HCT116 (cell line): ENCODE measurements around the gene FITM1. TPM values are rescaled to one million over a fixed set of nuclear protein-coding genes. Genes with fewer than 3 reads are reported as not detected.

Experiments used
- ATAC-seq: fragments of 200-7000 bp; cut with Tn5 transposase; 2 replicates; pipeline ENCODE4 v1.9.1; 2020; ENCODE audit warnings: mild to moderate bottlenecking, moderate library complexity
- BruUV-seq: library from RNA; stranded (reverse); fragments of 400-500 nt; replicated peaks from 2 replicates; lab custom pipeline; 2021; lab: Mats Ljungman, UMichigan
- CTCF ChIA-PET: fragments of 300-600 bp; sonication (Branson Sonifier 250); formaldehyde crosslinking; loops from one replicate; lab custom pipeline; 2021; ENCODE audit warnings: antibody characterized with exemption; lab: Charles Lee
- POLR2A ChIA-PET: fragments of 300-600, 350-600 bp; sonication (Branson Sonifier 250); formaldehyde crosslinking; loops from one replicate; lab custom pipeline; 2021; ENCODE audit warnings: antibody characterized with exemption; lab: Charles Lee
- RAD21 ChIA-PET, 2 experiments: fragments of 300-600 bp; sonication (Branson Sonifier 250); formaldehyde crosslinking; loops; one replicate each; lab custom pipeline; 2023; ENCODE audit warnings: low total read pairs in 2 of 2; ENCODE audit not compliant: uncharacterized antibody in 2 of 2, unreplicated experiment in 2 of 2, low non-redundant PET in 1 of 2; lab: Charles Lee
- DNase-seq: peaks from one replicate; pipeline ENCODE4 v3.0.0-alpha.2; 2010; ENCODE audit warnings: low read depth, low spot score
- H2AFZ ChIP-seq: fragments of 200-600 bp; shearing (Covaris generic), sonication (generic); 2 replicates; pipeline ENCODE4 v1.6.1; 2017; ENCODE audit warnings: low read depth, mixed run types, mixed read lengths, antibody characterized with exemption, low read length; ENCODE audit not compliant: poor library complexity, severe bottlenecking
- H3K27ac ChIP-seq: 2 replicates; pipeline ENCODE4 v1.5.1; 2012; ENCODE audit warnings: low read depth, low read length
- H3K27me3 ChIP-seq: fragments of 200-600 bp; sonication (generic); 2 replicates; pipeline ENCODE4 v1.6.1; 2016; ENCODE audit warnings: mixed run types, low read length, mixed read lengths; ENCODE audit not compliant: insufficient read depth
- H3K36me3 ChIP-seq, 2 experiments: fragments of 200-500 bp in 1 of 2; fragments of 200-600 bp in 1 of 2; sonication (Bioruptor generic) in 1 of 2; sonication (generic) in 1 of 2; 2 replicates each; pipeline versions ENCODE4 v1.5.1 to v1.6.1; 2014 to 2016; ENCODE audit warnings: low read length in 2 of 2, inconsistent platforms in 1 of 2, mixed read lengths in 1 of 2, mixed run types in 1 of 2; ENCODE audit not compliant: insufficient read depth in 2 of 2, control insufficient read depth in 1 of 2
- H3K4me1 ChIP-seq, 2 experiments: fragments of 200-600 bp in 1 of 2; sonication (generic) in 1 of 2; 2 replicates each; pipeline versions ENCODE4 v1.5.1 to v1.6.1; 2012 to 2017; ENCODE audit warnings: low read length in 2 of 2, inconsistent platforms in 1 of 2, mild to moderate bottlenecking in 1 of 2, mixed read lengths in 1 of 2, mixed run types in 1 of 2, moderate library complexity in 1 of 2; ENCODE audit not compliant: insufficient read depth in 2 of 2, control insufficient read depth in 1 of 2
- H3K4me2 ChIP-seq: fragments of 200-600 bp; sonication (generic); 2 replicates; pipeline ENCODE4 v1.6.1; 2017; ENCODE audit warnings: mixed run types, low read length, mixed read lengths
- H3K4me3 ChIP-seq, 2 experiments: fragments of 200-600 bp in 1 of 2; sonication (generic) in 1 of 2; replicated peaks in 1 of 2; 2 replicates each; pipeline ENCODE4 v1.5.1; 2011 to 2016; ENCODE audit warnings: low read length in 2 of 2, control low read depth in 1 of 2, low read depth in 1 of 2, mild to moderate bottlenecking in 1 of 2, mixed read lengths in 1 of 2, mixed run types in 1 of 2
- H3K79me2 ChIP-seq: fragments of 200-600 bp; sonication (generic); 2 replicates; pipeline ENCODE4 v1.6.1; 2017; ENCODE audit warnings: mild to moderate bottlenecking, mixed run types, low read length, moderate library complexity, mixed read lengths; ENCODE audit not compliant: insufficient read depth
- H3K9ac ChIP-seq: fragments of 200-600 bp; sonication (generic); 2 replicates; pipeline ENCODE4 v1.6.1; 2016; ENCODE audit warnings: low read length, mixed read lengths
- H3K9me2 ChIP-seq: fragments of 200-600 bp; sonication (generic), shearing (Covaris generic); 2 replicates; pipeline ENCODE4 v1.6.1; 2017; ENCODE audit warnings: mixed run types, mild to moderate bottlenecking, moderate library complexity; ENCODE audit not compliant: insufficient read depth
- H3K9me3 ChIP-seq, 2 experiments: fragments of 200-500 bp in 1 of 2; fragments of 200-600 bp in 1 of 2; sonication (Bioruptor generic) in 1 of 2; sonication (generic) in 1 of 2; 2 replicates each; pipeline ENCODE4 v1.6.1; 2014 to 2017; ENCODE audit warnings: low read length in 2 of 2, mixed read lengths in 2 of 2, inconsistent platforms in 1 of 2, low read depth in 1 of 2, mild to moderate bottlenecking in 1 of 2, mixed run types in 1 of 2, moderate library complexity in 1 of 2; ENCODE audit not compliant: control insufficient read depth in 1 of 2, insufficient read depth in 1 of 2
- H4K20me1 ChIP-seq: fragments of 200-600 bp; sonication (generic), shearing (Covaris generic); 2 replicates; pipeline ENCODE4 v1.6.1; 2017; ENCODE audit warnings: mixed run types, mild to moderate bottlenecking, moderate library complexity; ENCODE audit not compliant: insufficient read depth
- CBX3 ChIP-seq: IDR thresholded peaks from 2 replicates; pipeline ENCODE4 v1.6.1; 2012; ENCODE audit warnings: low read depth
- CEBPB ChIP-seq: IDR thresholded peaks from 2 replicates; pipeline ENCODE4 v1.6.1; 2012; ENCODE audit warnings: low read depth
- EZH2phosphoT487 ChIP-seq: fragments of 200-600 bp; IDR thresholded peaks from 2 replicates; pipeline ENCODE4 v1.6.1; 2018; ENCODE audit warnings: antibody characterized with exemption, borderline replicate concordance
- JUND ChIP-seq: IDR thresholded peaks from 2 replicates; pipeline ENCODE4 v1.6.1; 2012
- MAX ChIP-seq: IDR thresholded peaks from 2 replicates; pipeline ENCODE4 v1.6.1; 2012
- POLR2A ChIP-seq: IDR thresholded peaks from 2 replicates; pipeline ENCODE4 v1.7.0; 2011; ENCODE audit warnings: borderline replicate concordance; ENCODE audit not compliant: insufficient read depth, insufficient read length; ENCODE audit errors: extremely low read depth
- POLR2AphosphoS5 ChIP-seq: IDR thresholded peaks from 2 replicates; pipeline ENCODE4 v1.6.1; 2011; ENCODE audit warnings: mild to moderate bottlenecking, low read depth, low read length, moderate library complexity
- ZFX ChIP-seq: fragments of 450-650 bp; IDR thresholded peaks from 2 replicates; pipeline ENCODE4 v1.6.1; 2017
- ZNF274 ChIP-seq: fragments of 200-500 bp; sonication (Bioruptor generic); IDR thresholded peaks from 2 replicates; pipeline ENCODE4 v1.6.1; 2014; ENCODE audit warnings: mild to moderate bottlenecking, low read depth, low read length, inconsistent platforms
- intact Hi-C: fragments of 100-400 bp; cut with micrococcal nuclease; formaldehyde crosslinking; loops from 2 replicates; pipeline ENCODE4 v1.10.0; 2022
- total RNA-seq: library from RNA; stranded (reverse); gene quantifications from one replicate; pipeline ENCODE4 v1.2.1, GENCODE V29; 2021; ENCODE audit not compliant: unreplicated experiment

Gene FITM1
- total RNA-seq, 1 experiment from 2014 or later, result 0.81 TPM

- CTCF ChIA-PET, result interaction anchor here (0.5 to 5.5 kb wide), 3 partner anchors 14 to 63 kb away, joined by 3 to 116 read pairs (median 73); partner anchors contain the start of gene PCK2
- no peaks in the 10 kb centered on the region for H3K36me3 ChIP-seq
- RAD21 ChIA-PET, result interaction anchor here (1.0 to 1.5 kb wide), 2 partner anchors 9 to 49 kb away, joined by 3 to 4 read pairs; no protein-coding TSS in a partner anchor
These were observed 23.7 kb upstream of the FITM1 start for GRCh38 chr14:24106672-24107271.

GRCh38 chr14:24108336-24108874 lies 22.1 kb upstream of the FITM1 start:
- no peak; the same call in 1 of the 2 replicates for ATAC-seq
- H4K20me1 ChIP-seq, result no peaks in the 10 kb centered on the region
- peak overlapping the region; percentile 59 for H2AFZ ChIP-seq
- H3K9me2 ChIP-seq, result no peaks in the 10 kb centered on the region
- intact Hi-C loops, result loop anchor here (1.0 kb wide), 1 partner anchor 94 kb away; no protein-coding TSS in a partner anchor
- H3K27me3 ChIP-seq, result no peaks in the 10 kb centered on the region
- TF ChIP-seq JUND, result no peak
- TF ChIP-seq CEBPB, result no peak
- TF ChIP-seq ZNF274, result no peak
- TF ChIP-seq EZH2phosphoT487, result no peak
- TF ChIP-seq, all 23 proteins: peak for 0
- H3K4me3 ChIP-seq, result no peak overlapping the region
- CTCF ChIA-PET, result interaction anchor here (0.7 to 5.5 kb wide), 20 partner anchors 10 to 520 kb away, joined by 3 to 116 read pairs (median 5); partner anchors contain the start of genes CARMIL3, DHRS4L2, EMC9 and IRF9
- peaks cover 0 to 5% of the 10 kb centered on the region in 2 experiments; a peak in 1 of 4 replicates for H3K9me3 ChIP-seq
- peak overlapping the region; percentile 2; the same call in 1 of the 2 replicates for H3K9ac ChIP-seq
- H3K27ac ChIP-seq, result no peak overlapping the region
- RAD21 ChIA-PET, result interaction anchor here (0.8 to 2.6 kb wide), 6 partner anchors 14 to 57 kb away, joined by 3 to 26 read pairs (median 7); partner anchors contain the start of genes PCK2 (in 2 of the 2) and CARMIL3 (in 1 of the 2)
- no peaks in the 10 kb centered on the region for H3K79me2 ChIP-seq
- no peaks in the 10 kb centered on the region for H3K36me3 ChIP-seq
- H3K4me1 ChIP-seq, result peaks cover 2 to 9% of the 10 kb centered on the region in 2 experiments; a peak in 3 of 4 replicates
- H3K4me2 ChIP-seq, result peak overlapping the region; percentile 50
- no TSS peak for BruUV-seq
- DNase-seq, result no peak
- POLR2A ChIA-PET, result interaction anchor here (0.5 to 1.6 kb wide), 10 partner anchors 15 to 133 kb away, joined by 3 to 18 read pairs (median 4); partner anchors contain the start of genes CARMIL3, PCK2, PSME1 and PSME2

More at GRCh38 chr14:24106672-24107271, 23.7 kb upstream of the FITM1 start:
- intact Hi-C loops, result no loop called here
- no TSS peak for BruUV-seq
- Histone ChIP-seq H3K27ac (no peak overlapping the region), H3K4me1 (peaks cover 2 to 9% of the 10 kb centered on the region in 2 experiments; a peak in 3 of 4 replicates), H3K9me3 (peaks cover 0 to 5% of the 10 kb centered on the region in 2 experiments; a peak in 1 of 4 replicates), H3K27me3 (no peaks in the 10 kb centered on the region), H3K9ac (no peak overlapping the region), H4K20me1 (no peaks in the 10 kb centered on the region), H3K79me2 (no peaks in the 10 kb centered on the region), H3K4me2 (no peak overlapping the region), H3K4me3 (no peak overlapping the region), H3K9me2 (no peaks in the 10 kb centered on the region), H2AFZ (no peak overlapping the region)
- no peak for ATAC-seq
- TF ChIP-seq ZFX, result no peak
- TF ChIP-seq CBX3, result no peak
- TF ChIP-seq JUND, result no peak
- TF ChIP-seq POLR2A, result no peak
- no peak for TF ChIP-seq POLR2AphosphoS5
- no peak for TF ChIP-seq MAX
- POLR2A ChIA-PET, result interaction anchor here (1.0 to 3.6 kb wide), 4 partner anchors 9 to 49 kb away, joined by 3 to 20 read pairs (median 8); partner anchors contain the start of gene PCK2
- DNase-seq, result no peak
